HL-60 (cell line): ENCODE data around the gene NFIX.

Experiments
- DNase-seq, 2 experiments: peaks; one replicate each; pipeline ENCODE4 v3.0.0-alpha.2; 2010 to 2020; ENCODE audit warnings: low read depth in 1 of 2, low spot score in 1 of 2
- H3K27ac ChIP-seq: fragments of 250-450 bp; sonication (Bioruptor Pico); replicated peaks from 2 replicates; pipeline ENCODE4 v1.5.1; 2020; ENCODE audit warnings: mild to moderate bottlenecking, moderate library complexity
- H3K27me3 ChIP-seq: fragments of 250-450 bp; sonication (Bioruptor Pico); 2 replicates; pipeline ENCODE4 v1.5.1; 2021; ENCODE audit warnings: mild to moderate bottlenecking, moderate library complexity; ENCODE audit not compliant: insufficient read depth, poor library complexity, severe bottlenecking
- H3K4me3 ChIP-seq: replicated peaks from 2 replicates; pipeline ENCODE4 v1.5.1; 2011; ENCODE audit warnings: mild to moderate bottlenecking, control low read depth, low read length; ENCODE audit not compliant: insufficient read depth
- CTCF ChIP-seq: IDR thresholded peaks from one replicate; pipeline ENCODE4 v1.5.1; 2011; ENCODE audit warnings: low read length, control low read depth, inconsistent platforms; ENCODE audit not compliant: insufficient read depth
- GABPA ChIP-seq: IDR thresholded peaks from 2 replicates; pipeline ENCODE4 v1.6.1; 2012; ENCODE audit warnings: low read depth
- POLR2AphosphoS5 ChIP-seq: IDR thresholded peaks from 2 replicates; pipeline ENCODE4 v1.6.1; 2012; ENCODE audit warnings: low read depth
- REST ChIP-seq: IDR thresholded peaks from 2 replicates; pipeline ENCODE4 v1.6.1; 2012; ENCODE audit warnings: low read depth; ENCODE audit not compliant: insufficient replicate concordance
- SPI1 ChIP-seq: IDR thresholded peaks from 2 replicates; pipeline ENCODE4 v1.6.1; 2012; ENCODE audit warnings: low read depth, mild to moderate bottlenecking, borderline replicate concordance

The NFIX gene

GRCh38 chr19:13078897-13079541, 83.7 kb downstream of the NFIX start:
- no peak for TF ChIP-seq CTCF
- TF ChIP-seq SPI1, result peak; percentile 67; the same call in 1 of the 2 replicates
- TF ChIP-seq POLR2AphosphoS5, result 0 out of 2 replicates have a peak, but pooled peaks have one; percentile 5
- no peak for TF ChIP-seq GABPA
- Histone ChIP-seq H3K27ac (peak overlapping the region; percentile 60), H3K4me3 (no peak overlapping the region), H3K27me3 (no peaks in the 10 kb centered on the region)
- DNase-seq, result peak; percentile 18 to 42

GRCh38 chr19:13079542-13079986, 84.3 kb downstream of the NFIX start:
- Histone ChIP-seq H3K27me3 (no peaks in the 10 kb centered on the region), H3K27ac (peak overlapping the region; percentile 60), H3K4me3 (no peak overlapping the region)
- DNase-seq, result peak; percentile 62 to 73
- no peak for TF ChIP-seq REST
- TF ChIP-seq CTCF, result no peak
- TF ChIP-seq GABPA, result no peak
- peak; percentile 52 for TF ChIP-seq POLR2AphosphoS5
- no peak; the same call in 1 of the 2 replicates for TF ChIP-seq SPI1

- TF ChIP-seq REST (no peak), CTCF (no peak), POLR2AphosphoS5 (no peak), SPI1 (no peak), GABPA (no peak)
- peak in 1 of 2 experiments; percentile 26 for DNase-seq
Observed at GRCh38 chr19:13082192-13083007, 87.1 kb downstream of the NFIX start.

More at GRCh38 chr19:13082192-13083007, 87.1 kb downstream of the NFIX start:
- Histone ChIP-seq H3K27ac (no peak overlapping the region), H3K27me3 (no peaks in the 10 kb centered on the region), H3K4me3 (no peak overlapping the region)
